Activated T-cell treated with anti-CD3 and anti-CD28 coated beads for 24 hours (primary cell): ENCODE results near the gene RAPGEFL1.
"Not testable (repeated sequence)": the region's sequence is repeated elsewhere in the genome, so short reads cannot be mapped to it uniquely, and the experiment has no call there.

Experiments used
- DNase-seq: peaks from one replicate; pipeline ENCODE4 v3.0.0-alpha.2; 2020; ENCODE audit warnings: low read depth

RAPGEFL1 gene

DNA sequence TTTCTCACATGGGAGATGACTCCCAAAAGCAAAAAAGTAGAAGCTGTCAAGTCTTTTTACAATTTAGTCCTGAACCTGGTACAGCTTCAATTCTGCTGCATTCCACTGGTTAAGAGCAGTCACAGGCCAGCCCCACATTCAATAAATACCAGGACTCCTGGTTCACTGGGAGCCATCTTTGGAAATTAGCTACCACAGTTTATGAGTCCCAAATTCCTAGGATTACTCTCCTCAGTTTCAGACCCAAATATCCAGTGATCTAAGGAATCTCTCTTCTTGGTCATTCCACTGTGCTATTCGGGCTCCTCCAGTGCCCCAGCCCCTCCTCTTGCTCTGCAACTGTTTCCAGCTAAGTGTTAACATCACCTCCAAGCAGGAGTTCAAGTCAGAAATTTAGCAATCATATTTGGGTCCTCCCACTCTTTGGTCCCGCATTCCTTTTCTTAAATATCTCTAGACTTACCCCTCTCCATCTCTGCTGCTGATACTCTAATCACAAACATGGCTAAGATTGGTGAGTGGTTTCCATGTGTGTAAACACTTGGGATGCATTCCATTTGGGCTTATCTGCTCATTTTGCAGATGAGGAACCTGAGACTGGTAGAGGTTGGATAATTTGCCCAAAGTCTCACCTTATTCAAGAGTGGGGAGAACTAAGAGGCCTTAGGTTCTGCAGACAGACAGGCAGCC, 32.3 kb downstream of the RAPGEFL1 start:
- DNase-seq = no peak

DNA sequence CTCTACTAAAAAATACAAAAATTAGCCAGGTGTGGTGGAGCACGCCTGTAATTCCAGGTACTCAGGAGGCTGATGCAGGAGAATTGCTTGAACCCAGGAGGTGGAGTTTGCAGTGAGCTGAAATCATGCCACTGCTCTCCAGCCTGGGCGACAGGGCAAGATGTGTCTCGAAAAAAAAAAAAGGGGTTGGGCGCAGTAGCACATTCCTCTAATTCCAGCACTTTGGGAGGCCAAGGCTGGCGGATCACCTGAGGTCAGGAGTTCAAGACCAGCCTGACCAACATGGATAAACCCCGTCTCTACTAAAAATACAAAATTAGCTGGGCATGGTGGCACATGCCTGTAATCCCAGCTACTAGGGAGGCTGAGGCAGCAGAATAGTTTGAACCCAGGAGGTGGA, 36.6 kb downstream of the RAPGEFL1 start:
- not testable (repeated sequence) for DNase-seq

DNA sequence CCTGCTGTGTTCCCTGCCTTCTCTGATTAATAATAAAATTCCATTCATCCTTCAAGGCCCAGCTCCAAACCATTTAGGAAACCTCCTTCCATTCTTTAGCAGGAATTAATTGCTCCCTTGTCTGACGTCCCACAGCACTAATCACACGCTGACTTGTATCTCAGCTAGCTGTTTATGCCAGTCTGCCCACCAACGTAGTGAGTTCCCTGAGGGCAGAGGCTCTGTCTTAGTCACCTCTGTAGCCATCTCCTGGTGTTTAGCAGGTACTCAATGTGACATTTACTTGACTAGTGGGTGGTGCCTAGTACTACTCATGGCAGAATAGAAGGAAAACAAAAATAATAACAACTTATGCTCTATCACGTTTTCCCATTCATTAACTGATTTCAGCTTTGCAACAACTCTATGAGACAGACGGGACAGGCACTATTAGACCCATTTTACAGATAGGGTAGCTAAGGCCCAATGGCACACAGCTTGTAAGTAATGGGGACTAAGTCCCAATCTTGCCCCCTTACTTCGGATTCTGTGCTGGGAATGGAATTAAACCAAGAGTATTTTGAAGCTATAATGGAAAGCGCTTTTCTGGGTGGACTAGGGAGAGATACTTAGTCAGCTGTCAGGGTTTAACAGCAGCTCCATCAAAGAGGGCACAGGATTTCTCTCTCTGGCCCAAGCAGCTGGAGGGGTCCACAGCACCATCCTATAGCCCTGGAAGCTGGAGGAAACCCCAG, 40.9 kb downstream of the RAPGEFL1 start:
- DNase-seq = no peak

DNA sequence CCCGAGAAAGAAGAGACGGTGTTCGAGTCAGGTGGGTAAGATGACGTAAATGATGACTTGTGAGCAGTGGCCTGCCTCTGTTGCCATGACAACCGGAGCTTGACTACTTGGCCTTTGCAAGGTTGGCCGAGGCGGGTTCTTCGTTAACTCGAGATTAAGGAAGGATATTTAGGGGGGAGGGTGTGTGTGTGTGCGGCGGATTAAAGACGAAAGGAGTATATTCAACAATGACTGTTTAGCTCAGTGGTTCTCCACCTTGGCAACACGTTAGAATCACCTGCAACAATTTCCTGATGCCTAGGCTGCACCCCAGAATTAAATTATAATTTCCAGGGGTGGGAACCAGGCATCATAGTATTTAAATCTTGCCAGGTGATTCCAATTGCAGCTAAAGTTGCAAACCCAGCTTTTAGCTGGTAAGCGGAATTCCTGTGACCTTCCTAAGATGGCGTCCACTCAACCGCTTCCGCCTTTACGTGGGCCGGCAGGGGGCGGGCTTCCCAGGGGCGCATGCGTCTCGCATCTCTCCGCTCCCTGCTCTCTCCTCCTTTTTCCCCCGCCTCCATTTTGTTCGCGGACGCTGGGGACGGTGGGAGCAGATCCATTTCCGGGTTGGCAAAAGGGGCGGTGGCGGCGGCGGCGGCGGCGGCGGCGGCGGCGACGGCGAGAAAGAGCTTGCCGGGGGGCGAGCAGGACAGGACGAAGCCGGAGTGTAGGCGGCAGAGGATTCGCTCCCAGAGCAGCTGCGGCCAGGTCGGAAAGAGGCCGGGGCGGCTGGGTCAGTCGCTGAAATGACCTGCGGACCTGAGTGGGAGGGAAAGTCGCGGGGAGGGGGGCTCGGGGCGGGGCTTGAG, 41.7 kb downstream of the RAPGEFL1 start, which contains the start of gene WIPF2:
Gene WIPF2, plus strand, starts transcription at position 565 of the 854 bp plus-strand sequence. CDS start 37,156 bp downstream, outside the sequence.
- DNase-seq = peak; percentile 96

DNA sequence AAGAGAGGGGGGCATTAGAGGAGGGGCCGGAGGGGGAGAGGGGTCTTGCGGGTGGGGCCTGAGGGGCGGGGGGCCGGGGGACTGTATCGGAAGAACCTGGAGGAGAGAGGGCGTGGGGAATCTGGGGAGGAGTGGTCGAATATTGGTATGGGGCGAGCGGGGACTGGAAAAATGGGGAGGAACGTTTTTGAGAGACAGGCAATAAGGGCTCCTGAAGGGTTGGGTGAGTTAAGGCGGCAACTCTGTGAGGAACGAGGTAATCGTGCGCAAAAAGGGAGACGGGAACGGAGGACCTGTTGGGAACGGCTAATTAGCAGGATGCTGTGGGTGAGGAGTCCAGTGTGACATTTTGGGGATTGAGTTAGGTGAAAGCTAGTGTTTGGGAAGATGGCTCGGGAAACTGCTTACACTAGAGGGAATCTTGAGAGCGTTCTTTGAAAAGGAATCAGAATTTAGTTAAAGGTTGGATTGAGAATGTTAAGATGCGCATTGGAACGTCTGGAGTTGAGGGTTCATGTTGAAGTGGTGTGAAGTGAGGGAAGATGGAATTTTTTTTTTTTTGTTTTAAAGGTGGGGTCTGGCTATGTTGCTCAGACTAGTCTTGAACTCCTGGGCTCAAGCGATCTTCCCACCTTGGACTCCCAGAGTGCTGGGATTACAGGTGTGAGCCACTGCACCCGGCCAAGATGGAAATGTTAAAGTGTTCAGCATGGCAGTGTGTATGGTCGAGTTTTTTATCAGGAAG, 42.5 kb downstream of the RAPGEFL1 start:
- DNase-seq = peak; percentile 15

DNA sequence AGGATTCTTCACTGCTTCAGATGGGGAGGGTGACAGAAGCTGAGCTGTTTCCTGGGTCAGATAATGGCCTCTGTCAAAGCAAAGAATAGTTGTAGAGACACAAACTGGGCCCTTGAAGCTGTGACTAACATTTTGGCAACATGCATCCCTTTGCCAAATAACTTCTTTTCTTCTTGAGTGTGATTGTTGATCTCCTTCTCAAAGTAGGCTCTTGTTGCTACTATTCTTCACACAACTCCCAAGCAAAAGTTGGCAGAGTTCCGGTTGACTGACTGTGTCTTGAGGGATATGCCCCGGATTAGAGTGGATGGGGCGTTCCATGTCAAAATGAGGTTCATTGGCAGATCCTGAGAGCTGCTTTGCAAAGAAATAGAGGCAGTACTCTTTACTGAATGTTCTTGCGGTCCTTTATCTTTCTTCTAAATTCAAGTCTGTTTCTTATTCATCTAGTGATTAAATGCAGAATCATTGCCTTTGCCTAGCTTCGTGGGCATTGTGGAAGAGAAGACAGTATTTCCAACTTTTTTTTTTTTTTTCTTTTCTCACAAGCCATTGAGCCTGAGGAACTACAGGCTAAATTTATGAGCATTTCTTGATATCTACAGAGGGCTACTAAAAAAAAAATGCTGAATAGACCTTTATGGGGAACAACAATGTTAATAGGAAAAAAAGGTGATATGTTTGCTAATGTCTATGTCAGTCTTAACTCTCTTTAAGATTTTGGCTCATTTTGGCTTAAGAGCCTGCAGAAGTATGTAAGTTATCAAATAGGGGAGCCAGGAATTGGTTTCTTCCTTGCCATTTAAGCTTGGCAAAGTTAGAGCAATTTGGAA, 47.7 kb downstream of the RAPGEFL1 start:
- no peak for DNase-seq

DNA sequence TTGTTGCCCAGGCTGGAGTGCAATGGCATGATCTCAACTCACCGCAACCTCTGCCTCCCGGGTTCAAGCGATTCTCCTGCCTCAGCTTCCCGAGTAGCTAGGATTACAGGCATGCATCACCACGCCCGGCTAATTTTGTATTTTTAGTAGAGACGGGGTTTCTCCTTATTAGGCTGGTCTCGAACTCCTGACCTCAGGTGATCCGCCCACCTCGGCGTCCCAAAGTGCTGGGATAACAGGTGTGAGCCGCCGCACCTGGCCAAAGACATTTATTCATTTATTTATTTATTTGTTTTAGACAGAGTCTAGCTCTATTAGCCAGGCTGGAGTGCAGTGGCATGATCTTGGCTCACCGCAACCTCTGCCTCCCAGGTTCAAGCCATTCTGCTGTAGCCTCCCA, 51.9 kb downstream of the RAPGEFL1 start:
- not testable (repeated sequence) for DNase-seq

DNA sequence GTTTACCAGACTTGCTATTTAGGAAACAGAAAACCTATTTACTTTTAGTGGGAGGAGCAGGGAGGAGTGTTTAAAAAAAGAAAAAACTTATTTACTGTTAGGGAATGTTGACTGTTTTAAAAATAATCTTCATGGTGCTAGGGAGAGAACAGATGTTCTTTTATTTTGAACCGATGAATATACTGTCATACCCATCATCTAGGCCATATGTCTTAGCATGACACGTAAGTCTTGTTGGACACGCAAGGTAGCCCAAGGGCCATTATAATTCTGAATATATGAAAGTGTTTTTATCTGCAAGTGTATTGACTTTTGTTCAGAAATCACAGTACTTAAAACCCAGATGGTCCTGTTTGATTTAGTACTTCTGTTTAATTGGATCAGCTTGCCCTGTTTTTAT, 53.4 kb downstream of the RAPGEFL1 start:
- DNase-seq = no peak

DNA sequence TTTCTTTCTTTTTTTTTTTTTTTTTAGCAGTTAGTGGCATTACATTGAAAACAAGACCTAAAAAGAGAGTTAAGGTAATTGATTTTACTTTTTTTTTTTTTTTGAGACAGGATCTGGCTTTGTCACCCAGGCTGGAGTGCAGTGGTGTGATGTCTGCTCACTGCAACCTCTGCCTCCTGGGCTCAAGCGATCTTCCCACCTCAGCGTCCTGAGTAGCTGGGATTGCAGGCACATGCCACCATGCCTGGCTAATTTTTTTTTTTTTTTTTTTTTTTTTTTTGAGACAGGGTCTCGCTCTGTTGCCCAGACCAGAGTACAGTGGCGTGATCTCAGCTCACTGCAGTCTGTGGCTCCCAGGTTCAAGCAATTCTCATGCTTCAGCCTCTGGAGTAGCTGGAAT, 54.7 kb downstream of the RAPGEFL1 start:
- DNase-seq = not testable (repeated sequence)

DNA sequence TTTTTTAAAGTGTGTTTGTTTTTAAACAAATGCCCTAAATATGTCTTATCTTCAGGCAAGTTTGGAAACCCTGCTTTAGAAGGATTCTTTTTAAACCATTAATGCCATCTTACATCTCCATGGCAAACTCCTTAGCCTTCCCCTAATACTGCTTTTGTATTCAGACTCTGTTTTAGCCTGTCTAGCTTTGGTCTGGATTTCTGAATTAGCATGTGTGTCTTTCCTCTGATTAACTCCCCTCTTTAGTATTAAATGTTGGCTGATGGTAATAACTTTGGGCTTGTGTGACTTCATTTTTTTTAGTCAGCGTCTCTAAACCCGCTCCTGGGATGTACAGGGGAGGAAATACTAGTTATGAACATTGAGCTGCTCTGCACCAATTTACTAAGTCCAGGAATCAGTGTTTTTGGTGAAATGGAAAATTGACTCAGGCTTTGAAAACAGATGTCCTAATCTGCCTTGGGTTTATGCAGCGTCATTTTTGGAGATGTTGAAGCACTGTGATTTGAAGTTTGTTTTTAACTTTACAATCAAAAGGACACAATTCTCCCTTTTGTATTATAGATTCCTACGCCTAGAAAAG, 64.1 kb downstream of the RAPGEFL1 start:
- DNase-seq = no peak

DNA sequence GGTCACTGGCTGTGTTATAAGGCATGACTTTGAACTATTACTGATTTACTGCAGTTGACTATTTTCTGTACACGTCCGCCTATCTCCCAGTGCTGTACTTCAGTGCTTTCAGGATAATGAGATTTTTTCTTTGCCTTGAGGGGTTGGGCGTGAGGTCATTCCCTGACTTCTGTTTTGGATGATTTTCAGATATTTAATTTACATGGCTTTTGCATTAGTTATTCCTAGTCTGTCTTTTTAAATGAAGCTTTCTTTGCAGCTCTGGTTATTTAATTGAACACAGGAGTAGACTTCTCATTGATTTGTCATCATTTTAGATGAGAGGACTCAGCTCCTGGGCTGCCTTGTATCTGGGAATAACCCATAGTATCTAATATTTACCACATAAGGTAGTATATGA, 65.5 kb downstream of the RAPGEFL1 start:
- no peak for DNase-seq

DNA sequence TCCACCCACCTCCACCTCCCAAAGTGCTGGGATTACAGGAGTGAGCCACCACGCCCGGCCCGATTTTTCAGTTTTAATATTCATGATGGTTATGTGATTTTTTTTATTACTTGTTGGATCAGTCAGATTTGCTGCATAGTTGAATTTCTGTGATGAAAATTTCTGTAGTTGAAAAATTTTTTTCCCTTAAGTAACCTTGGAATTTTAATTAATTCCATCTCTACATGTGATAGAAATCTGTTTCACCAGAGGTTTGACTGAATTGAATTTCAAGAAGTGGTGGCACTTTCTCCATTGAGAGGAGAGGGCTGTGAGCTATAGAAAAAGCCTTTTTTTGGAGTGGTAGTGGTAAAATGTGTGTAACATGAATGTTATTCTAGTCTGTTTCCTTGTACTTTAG, 66.5 kb downstream of the RAPGEFL1 start:
- no peak for DNase-seq

DNA sequence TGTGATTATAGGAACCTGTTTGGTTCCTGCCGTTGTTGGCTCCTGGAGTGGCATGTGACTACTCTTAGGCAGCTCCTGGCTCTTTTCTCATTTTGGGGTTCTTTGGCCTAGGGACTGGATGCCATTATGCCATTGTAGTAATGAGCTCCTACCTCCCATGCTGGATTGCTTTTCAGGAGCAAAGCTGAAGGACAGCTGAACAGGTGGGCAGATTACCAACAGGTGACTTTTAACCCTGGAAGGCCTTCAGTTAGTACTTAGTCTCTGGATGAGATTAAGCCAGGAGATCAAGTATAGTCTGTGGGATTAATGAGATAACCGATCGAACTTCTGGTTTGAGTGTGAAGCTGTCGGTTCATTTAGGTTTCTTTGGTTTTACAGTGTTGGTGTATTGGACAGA, 67.0 kb downstream of the RAPGEFL1 start:
- DNase-seq = no peak
